ENCODE measurements around the gene KCNK4. TPM values are rescaled to one million over a fixed set of nuclear protein-coding genes. Genes with fewer than 3 reads are reported as not detected.

KCNK4 gene
- total RNA-seq, 1 donor: not detected

- no peak for TF ChIP-seq CTCF (IDR thresholded peaks at IDR 0.05; ENCODE audit: insufficient read depth, low read depth, low read length)
- no peak for DNase-seq (ENCODE audit: low read depth)
- no peak overlapping the region for H3K4me3 ChIP-seq (ENCODE audit: low read depth, low read length)
Observed at GRCh38 chr11:64253481-64253880, 37.6 kb upstream of the KCNK4 start.

- TF ChIP-seq CTCF (IDR thresholded peaks at IDR 0.05; ENCODE audit: insufficient read depth, low read depth, low read length): no peak
- no peak for DNase-seq (ENCODE audit: low read depth)
- H3K4me3 ChIP-seq (ENCODE audit: low read depth, low read length): no peak overlapping the region
Observed at GRCh38 chr11:64254326-64254725, 36.8 kb upstream of the KCNK4 start.

- no peak overlapping the region for H3K4me3 ChIP-seq (ENCODE audit: low read depth, low read length)
- DNase-seq (ENCODE audit: low read depth): no peak
- TF ChIP-seq CTCF (IDR thresholded peaks at IDR 0.05; ENCODE audit: insufficient read depth, low read depth, low read length): no peak
Observed at GRCh38 chr11:64255135-64256128, 35.7 kb upstream of the KCNK4 start.

- H3K4me3 ChIP-seq (ENCODE audit: low read depth, low read length): no peak overlapping the region
- no peak for DNase-seq (ENCODE audit: low read depth)
- TF ChIP-seq CTCF (IDR thresholded peaks at IDR 0.05; ENCODE audit: insufficient read depth, low read depth, low read length): no peak
Observed at GRCh38 chr11:64256300-64256699, 34.8 kb upstream of the KCNK4 start.

GRCh38 chr11:64258356-64258755 lies 32.7 kb upstream of the KCNK4 start:
- TF ChIP-seq CTCF (IDR thresholded peaks at IDR 0.05; ENCODE audit: insufficient read depth, low read depth, low read length): no peak
- no peak overlapping the region for H3K4me3 ChIP-seq (ENCODE audit: low read depth, low read length)
- DNase-seq (ENCODE audit: low read depth): no peak

- no peak for DNase-seq (ENCODE audit: low read depth)
Observed at GRCh38 chr11:64258946-64259532, 32.1 kb upstream of the KCNK4 start.

More at GRCh38 chr11:64258946-64259532, 32.1 kb upstream of the KCNK4 start:
- no peak for TF ChIP-seq CTCF (IDR thresholded peaks at IDR 0.05; ENCODE audit: insufficient read depth, low read depth, low read length)
- H3K4me3 ChIP-seq (ENCODE audit: low read depth, low read length): no peak overlapping the region

Measured in fibroblast of villous mesenchyme (primary cell).